HG03460 (cell line): ENCODE measurements around the gene PLSCR2.
"Not testable (repeated sequence)": the region's sequence is repeated elsewhere in the genome, so short reads cannot be mapped to it uniquely, and the experiment has no call there.

Experiments
- ATAC-seq: cut with Tn5 transposase; IDR thresholded peaks from one replicate; pipeline ENCODE4 v1.9.1; 2021; ENCODE audit not compliant: unreplicated experiment

The PLSCR2 gene

DNA sequence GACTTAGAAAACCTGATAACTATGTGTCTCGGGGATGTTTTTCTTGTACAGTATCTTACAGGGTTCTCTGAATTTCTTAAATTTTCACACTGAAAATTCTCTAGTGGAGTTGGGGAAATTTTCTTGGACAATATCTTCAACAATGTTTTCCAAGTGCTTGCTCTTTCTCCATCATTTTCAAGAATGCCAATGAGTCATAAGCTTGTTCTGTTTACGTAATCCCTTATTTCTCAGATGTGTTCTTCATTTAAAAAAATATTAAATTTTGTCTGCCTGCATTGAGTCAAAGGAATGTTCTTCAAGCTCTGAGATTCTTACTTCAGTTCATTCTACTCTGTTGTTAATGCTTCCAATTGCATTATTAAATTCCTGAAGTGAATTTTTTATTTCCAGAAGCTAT lies 21.9 kb upstream of the PLSCR2 start:
- ATAC-seq, result no peak

DNA sequence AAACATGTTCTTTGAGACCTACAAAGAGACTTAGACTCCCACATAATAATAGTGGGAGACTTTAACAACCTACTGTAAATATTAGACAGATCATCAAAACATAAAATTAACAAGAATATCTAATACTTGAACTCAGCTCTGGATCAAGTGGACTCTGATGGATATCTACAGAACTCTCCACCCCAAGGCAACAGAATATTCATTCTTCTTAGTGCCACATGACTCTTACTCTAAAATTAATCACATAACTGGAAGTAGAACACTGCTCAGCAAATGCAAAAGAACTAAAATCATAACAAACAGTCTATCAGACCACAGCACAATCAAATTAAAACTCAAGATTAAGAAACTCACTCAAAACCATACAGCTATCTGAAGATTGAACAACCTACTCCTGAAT lies 15.9 kb upstream of the PLSCR2 start:
- no peak for ATAC-seq

DNA sequence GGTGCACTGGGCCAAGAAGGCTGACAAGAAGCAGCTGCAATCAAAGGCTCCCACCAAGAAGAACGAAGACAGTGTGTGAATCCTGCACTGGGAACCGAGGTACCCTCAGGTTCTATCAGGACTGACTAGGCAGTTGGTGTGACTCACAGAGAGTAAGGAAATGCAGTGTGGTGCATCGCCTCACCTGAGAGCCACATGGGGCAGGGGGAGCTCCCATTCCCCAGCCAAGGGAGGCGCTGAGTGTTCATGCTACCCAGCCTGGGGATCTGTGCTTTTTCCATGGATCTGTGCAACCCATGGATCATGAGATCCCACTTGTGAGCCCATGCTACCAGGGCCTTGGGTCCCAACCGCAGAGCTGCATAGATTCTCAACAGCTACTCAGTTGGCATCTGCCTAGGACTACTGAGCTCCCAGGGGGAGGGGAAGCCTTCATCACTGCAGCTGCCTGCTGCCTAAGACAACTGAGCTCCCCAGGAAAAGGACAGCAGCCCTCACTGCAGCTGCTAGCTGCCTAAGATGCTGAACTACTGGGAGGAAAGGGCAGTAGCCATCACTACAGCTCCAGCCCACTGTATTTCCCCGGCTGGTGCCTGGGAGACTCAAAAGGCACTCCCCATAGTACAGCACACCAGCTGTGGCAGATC lies 6.9 kb upstream of the PLSCR2 start:
- ATAC-seq, result no peak

DNA sequence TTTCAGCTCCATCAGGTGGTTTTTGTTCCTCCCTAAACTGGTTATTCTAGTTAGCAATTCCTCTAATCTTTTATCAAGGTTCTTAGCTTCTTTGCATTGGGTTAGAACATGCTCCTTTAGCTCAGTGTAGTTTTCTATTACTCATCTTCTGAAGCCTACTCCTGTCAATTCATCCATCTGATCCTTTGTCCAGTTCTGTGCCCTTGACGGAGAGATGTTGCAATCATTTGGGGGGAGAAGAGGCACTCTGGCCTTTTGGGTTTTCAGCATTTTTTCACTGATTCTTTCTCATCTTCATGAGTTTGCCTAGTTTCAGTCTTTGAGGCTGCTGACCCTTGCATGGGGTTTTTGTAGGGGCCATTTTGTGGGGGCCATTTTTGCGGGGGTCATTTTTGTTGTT lies 5.6 kb upstream of the PLSCR2 start:
- not testable (repeated sequence) for ATAC-seq

DNA sequence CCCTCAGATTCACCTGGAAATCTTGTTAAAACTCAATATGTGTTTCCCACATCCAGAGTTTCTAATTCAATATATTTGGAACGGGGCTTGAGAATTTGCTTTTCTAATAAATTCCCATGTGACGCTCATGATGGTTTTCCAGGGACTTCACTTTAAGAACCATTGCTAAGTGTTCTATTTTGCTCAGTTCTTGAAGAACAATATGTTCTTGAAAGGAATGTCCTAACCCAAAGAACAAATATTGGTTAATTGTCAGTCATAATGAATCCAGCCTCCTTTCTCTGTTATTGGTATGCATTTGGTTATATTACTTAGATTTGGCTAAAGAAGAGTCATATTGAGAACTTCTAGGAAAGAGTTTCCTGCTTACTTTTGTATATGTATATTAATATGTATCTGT lies 4.4 kb upstream of the PLSCR2 start:
- no peak for ATAC-seq

DNA sequence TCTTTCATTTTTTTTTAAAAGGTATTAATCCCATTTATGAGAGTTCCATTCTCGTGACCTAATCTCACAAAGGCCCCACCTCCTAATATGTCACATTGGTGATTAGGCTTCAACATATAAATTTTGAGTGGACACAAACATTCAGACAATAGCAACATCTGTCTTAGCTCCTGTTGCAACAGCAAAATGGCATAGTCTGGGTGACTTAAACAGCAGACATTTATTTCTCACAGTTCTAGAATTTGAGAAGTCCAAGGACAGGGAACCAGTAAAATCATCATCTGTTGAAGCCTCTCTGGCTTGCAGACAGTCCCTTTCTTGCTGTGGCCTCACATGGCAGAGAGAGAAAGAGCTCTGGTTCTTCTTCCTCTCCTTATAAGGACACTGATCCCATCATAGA lies 3.2 kb upstream of the PLSCR2 start:
- ATAC-seq, result no peak

DNA sequence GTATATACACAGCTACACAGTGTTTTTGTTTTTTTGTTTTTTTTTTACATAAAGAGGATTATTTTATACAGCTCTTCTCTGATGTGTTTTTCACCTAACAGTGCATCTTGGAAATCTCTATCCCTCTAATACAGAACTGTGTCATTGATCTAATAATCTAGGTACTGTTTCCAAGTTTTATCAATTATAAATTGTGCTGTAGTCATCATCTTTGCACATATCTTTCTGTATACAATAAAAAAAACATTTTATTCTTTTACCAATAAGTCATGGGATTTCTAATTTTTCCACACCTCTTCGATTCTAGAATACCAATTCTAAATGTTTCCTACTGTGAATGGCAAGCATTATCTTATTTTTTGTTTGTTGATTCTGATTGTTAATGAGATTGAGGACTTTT lies 1.7 kb upstream of the PLSCR2 start:
- ATAC-seq, result no peak

DNA sequence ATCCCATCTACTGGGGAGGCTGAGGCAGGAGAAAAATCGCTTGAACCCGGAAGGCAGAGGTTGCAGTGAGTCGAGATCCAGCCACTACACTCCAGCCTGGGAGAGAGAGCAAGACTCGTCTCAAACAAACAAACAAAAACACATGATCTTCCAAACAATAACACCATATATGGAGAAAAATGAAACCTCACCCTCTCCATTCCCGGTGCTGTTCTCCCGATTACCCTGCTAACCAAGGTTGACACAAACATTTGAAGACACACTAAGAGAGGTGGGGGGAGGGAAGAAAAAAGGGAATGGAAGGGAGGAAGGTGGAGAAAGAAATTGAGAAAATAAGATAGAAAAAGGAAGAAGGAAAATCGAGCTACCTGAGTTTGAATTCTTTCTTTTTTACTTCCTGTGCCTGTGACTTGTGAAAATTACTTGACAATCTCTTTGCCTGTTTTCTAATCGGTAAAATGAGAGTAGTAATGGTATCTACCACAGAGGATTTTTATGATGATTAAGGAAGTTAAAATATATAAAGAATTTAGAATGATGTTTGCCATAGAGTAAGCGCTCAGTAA lies 1.1 kb upstream of the PLSCR2 start:
- no peak for ATAC-seq

DNA sequence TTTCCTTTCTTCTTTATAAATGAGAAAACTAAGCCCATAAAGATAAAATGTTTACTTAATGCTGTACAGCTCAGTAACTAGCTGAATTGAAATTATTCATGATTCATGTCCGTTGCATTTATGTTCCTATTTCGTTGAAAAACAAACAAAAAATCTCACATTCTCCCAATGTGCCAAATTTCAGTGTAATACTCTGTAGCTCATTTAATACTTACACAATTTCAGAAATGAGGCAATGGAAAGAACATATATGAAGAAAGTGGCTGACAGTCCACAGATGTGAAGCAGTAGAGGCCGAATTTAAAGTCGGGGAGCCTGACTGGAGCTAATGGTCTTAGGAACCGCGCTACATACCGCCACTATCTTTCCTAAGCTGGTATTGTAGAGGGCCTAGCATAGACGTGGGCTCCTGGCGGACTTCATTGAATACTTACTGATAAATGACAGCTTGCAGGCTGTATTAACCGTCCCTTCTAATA lies 651 bp downstream of the PLSCR2 start:
- ATAC-seq, result no peak

DNA sequence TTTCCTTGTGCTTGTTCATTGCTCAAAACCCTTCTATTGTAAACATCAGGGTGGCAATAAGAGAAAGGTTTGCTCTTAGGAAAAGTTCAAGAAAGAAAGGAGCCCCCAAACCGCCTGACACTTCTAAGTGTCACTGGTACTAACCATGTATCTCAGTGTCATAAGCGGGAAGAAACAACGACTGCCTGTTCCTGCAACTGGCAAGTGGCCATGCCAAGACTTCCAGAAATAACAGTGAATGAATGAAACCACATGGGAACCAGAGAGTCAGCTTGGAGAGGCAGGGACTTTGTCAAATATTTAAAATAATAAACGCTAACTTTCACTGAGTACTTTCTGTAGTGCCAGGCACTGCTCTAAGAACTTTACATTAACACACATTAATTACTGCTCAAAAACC lies 1.1 kb downstream of the PLSCR2 start:
- no peak for ATAC-seq

DNA sequence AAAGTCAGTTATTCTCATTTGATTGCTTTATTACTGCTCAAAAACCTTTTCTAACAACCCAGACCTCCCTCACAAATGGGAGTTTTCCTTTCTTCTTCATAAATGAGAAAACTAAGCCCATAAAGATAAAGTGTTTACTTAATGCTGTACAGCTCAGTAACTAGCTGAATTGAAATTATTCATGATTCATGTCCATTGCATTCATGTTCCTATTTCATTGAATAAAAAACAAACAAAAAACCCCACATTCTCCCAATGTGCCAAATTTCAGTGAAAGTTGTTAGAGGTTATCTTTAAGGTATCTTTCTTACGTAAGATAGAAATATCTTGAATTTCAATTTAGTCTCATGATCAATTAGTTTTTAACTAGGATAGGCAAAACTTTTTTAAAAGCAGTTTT lies 2.8 kb downstream of the PLSCR2 start:
- ATAC-seq, result no peak

DNA sequence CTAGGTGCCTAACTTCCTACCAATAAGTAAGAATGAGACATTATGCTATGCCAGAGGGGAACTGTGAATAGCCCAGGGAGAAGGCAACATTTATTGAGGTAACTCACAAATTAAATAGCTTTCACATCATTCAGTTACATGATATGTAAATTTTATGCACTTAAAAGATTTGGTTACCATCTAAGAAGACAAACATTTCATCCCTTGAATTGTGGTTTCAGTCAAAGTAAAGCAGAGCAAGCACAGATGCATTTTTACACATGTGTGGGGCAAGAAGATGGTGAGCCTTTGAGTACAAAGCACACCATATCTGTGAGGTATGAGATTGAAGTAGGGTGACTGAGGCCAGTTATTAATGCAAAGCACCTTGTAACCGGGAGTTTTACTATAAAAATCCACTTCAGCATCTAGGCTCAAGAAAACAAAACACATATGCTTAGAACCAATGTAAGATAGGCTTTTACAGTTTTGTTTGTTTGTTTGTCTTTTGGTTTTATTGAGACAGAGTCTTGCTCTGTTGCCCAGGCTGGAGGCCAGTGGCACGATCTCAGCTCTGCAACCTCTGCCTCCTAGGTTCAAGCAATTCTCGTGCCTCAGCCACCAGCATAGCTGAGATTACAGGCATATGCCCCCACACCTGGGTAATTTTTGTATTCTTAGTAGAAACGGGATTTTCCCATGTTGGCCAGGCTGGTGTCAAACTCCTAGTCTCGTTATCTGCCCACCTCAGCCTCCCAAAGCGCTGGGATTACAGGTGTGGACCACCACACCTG lies 3.5 kb downstream of the PLSCR2 start:
- ATAC-seq, result no peak

DNA sequence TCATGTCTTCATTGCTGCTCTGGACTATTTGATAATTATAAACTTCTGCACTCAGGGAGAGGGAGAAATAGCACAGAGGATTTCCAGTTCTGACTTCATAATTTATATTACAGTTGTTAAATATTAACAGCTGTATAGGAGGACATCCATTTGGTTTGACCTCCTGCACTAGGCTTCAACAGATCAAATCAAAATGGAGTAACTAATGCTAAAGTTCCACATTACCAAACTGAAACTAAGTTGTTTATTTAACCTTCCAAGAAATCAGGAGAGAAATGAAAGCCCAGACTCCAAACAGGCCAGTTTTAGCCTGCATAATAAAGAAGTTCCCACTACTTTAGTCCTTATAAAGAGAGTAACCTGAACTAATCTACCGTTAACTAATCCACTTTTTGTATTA lies 4.6 kb downstream of the PLSCR2 start:
- ATAC-seq, result no peak

DNA sequence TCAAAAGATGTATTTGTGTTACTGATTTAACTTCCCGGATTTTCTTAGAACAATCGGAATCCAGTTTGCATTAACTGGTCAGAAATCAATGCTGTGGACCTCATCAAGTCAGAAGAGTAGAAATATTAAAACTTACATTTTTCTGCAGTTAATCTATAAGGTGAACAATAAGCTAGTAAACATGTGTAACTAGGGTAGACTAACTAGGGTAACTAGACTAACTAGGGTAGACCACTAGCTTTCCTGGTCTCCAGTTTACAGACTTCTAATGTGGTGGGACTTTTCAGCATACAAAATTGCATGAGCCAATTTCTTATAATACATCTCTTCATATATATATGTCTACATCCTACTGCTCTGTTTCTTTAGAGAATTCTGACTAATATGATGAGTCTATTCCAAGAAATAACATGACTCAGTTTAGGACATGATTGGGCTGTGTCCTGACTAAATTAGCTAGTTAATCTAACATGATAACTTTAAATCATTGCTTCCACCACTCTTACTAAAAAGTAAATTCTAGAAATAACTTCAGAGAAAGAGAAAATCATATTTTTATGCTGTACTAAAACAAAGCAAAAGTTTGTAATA lies 5.3 kb downstream of the PLSCR2 start:
- no peak for ATAC-seq

DNA sequence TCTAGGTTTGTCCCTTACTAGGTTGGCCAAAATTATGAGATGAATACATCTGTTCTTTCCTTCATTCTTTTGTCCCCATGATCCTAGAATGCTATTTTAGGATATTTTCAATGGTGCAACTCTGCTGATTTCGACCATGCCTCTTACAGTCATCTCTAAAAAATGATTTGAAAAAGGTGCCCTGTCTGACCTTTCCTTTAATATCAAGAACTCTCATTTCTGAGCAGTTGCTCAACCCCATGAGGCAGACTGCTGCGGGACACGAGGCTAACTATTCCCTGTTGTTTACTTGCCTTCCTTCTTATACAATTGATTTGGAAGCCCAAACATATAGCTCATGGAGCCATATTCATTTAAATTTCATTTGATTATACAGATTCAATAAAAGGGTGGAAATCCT lies 14.6 kb downstream of the PLSCR2 start:
- no peak for ATAC-seq

DNA sequence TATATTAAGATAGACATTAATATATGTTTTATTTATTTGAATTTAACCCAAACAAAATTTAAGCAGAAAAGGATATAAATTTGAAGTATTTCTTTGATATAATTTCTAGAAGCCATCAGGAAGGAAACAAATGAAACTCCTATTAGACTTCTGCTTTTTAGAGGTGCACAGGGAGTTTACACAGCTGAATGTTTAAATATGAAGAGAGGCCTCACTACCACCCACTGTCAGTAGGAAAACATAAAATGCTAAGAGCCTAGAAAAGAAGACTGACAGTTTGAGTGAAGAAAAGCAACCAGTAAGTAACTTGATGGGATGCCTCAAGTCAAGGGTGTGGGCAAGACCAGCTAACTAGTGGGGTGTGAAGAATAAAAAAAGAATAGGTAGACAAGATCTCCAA lies 19.7 kb downstream of the PLSCR2 start:
- ATAC-seq, result no peak

DNA sequence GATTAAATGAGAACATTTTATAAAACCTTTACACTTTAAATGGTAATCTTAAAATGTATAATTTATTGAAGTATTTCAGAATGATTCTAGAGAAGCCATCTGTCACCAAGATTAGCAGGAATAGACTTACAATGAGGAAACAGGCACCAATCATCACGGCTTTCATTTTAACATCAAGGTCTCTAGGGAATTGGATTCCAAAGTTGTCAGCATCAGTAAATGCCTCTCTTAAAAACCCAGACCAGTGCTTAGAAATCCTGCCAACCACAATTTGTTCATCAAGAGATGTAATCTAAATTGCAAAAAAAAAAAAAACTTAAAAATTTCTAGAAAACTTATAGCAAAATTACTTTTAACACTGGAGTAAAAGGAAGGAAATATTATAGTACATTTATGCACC lies 20.3 kb downstream of the PLSCR2 start:
- ATAC-seq, result no peak

DNA sequence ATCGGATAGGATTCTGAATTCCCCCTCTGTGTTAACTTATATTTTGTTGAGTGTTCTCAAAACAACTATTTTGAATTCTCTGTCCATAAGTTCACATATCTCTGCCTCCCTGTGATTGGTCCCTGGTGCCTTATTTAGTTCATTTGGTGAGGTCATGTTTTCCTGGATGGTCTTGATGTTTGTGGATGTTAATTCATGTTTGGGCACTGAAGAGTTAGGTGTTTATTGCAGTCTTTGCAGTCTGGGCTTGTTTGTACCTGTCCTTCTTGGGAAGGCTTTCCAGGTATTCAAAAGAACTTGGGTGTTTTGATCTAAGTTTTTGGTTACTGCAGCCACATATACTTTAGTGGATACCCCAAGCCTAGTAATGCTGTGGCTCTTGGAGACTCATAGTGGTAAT lies 23.3 kb downstream of the PLSCR2 start:
- no peak for ATAC-seq

DNA sequence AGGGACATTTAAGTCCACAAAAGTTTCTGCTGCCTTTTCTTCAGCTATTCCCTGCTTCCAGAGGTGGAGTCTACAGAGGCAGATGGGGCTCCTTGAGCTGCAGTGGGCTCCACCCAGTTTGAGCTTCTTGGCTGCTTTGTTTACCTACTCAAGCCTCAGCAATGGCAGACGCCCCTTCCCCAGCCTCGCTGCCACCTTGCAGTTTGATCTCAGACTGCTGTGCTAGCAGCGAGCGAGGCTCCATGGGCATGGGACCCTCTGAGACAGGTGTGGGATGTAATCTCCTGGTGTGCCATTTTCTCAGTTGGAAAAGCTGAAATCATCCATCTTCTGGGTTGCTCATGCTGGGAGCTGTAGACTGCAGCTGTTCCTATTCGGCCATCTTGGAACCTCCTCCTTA lies 29.1 kb downstream of the PLSCR2 start:
- ATAC-seq, result not testable (repeated sequence)

DNA sequence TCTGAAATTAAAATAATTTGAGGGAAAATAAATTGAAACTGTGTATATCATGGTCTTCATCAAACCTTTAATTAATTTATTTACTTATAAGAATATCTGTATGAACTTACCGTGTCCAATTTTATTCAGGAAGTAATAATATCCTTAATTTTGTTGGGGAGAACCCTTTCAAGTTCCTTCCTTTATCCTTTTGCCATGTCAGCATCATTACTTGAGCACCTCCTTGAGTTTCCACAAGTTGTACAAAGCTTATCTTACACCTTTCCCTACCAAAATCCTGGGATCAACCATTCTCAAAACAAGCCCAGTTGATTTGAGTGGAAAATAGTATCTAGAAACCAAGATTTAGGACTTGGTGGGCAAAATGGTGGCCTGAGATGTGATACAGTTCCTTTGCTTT lies 37.3 kb downstream of the PLSCR2 start:
- no peak for ATAC-seq

DNA sequence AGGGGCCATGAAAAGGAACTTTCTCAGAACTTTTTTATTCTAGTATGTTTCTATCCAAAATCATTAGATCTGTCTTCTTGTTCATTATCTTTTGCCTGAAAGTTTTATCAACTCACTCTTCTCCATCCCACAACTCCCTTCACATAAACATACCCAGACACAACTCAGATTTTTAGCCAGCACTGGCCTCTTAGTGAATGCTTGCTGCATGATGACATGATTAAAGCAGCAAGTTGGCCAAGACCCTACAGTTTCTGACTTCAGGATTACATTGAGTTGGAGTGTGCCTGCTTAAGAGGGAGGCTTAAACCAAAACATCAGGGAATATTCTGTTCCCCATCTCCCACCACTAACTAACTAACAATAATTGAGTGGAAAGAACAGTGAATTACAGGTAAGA lies 38.1 kb downstream of the PLSCR2 start:
- no peak for ATAC-seq

DNA sequence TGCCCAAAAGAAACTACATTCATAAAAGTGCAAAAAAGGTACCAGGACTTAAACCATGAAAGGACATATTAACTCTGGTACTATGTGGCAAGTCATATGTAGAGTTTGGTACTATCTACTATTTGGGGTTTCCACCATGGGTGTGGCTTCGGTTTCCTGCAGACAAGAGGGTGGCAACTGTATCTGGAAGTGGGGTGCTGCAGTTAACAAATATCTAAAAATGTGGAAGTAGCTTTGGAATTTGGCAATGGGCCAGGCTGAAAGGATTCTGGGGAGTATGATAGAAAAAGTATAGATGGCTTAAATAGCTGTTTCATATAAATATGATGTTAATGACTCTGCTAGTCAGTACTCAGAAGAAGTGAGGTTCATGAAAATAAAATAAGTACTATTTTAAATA lies 44.0 kb downstream of the PLSCR2 start:
- no peak for ATAC-seq
